Loucy (cell line): ENCODE results near the gene TCP10L.

Source experiments
- EZH2phosphoT487 ChIP-seq: fragments of 200-600 bp; IDR thresholded peaks from 2 replicates; pipeline ENCODE4 v1.6.1; 2018; ENCODE audit warnings: antibody characterized with exemption, mild to moderate bottlenecking, moderate library complexity, borderline replicate concordance
- TF ChIP-seq, protein P1 (sequence below): fragments of 200-600 bp; sonication (generic); conservative IDR thresholded peaks from 2 replicates; pipeline ENCODE4 v1.5.1; 2014; ENCODE audit warnings: mild to moderate bottlenecking, antibody characterized with exemption, low read length

DNA sequence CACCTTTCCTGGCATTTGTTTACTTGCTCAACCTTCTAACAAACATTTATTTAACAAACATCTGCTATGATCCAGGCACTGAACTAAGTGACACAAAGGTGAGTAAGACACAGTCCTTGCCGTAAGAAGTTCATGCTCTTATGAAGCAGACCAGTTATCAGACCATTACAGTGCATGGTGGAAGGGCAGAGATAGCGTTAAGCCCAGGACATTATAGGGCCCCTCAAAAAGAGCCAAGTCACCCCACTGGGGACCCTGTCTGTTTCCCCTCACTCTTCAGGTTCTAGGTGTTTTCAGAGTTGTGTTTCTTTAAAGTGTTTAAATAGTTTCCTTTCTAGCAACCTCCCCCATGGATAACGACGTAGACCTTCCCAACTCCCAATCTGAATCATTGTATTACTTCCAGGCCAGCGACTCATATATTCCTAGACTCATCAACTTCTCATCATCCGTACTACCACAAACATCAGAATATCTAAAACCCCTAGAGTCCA lies 39.3 kb downstream of the TCP10L start:
- TF ChIP-seq, protein P1, sequence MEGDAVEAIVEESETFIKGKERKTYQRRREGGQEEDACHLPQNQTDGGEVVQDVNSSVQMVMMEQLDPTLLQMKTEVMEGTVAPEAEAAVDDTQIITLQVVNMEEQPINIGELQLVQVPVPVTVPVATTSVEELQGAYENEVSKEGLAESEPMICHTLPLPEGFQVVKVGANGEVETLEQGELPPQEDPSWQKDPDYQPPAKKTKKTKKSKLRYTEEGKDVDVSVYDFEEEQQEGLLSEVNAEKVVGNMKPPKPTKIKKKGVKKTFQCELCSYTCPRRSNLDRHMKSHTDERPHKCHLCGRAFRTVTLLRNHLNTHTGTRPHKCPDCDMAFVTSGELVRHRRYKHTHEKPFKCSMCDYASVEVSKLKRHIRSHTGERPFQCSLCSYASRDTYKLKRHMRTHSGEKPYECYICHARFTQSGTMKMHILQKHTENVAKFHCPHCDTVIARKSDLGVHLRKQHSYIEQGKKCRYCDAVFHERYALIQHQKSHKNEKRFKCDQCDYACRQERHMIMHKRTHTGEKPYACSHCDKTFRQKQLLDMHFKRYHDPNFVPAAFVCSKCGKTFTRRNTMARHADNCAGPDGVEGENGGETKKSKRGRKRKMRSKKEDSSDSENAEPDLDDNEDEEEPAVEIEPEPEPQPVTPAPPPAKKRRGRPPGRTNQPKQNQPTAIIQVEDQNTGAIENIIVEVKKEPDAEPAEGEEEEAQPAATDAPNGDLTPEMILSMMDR: no peak
- no peak for TF ChIP-seq EZH2phosphoT487
